Measurements from ENCODE around the gene GTF2A1L.

The GTF2A1L gene

DNA sequence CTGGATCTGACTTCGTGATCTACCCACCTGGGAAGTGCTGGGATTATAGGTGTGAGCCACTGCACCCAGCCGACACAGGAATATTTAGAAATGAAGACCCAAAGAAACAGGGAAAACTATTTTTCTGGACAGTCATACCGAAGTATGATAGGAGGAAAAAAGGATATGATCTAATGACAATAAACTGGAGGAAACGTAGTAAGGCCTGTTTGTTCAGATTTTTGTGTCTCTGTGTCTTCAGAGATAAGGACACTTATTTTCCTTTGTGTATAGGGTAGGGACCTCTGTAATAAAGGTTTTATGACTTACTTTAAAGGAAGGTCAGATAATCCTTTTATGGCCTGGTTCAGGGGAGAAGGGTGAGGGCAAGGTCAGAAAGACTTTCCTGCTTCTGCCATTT, 55.9 kb downstream of the GTF2A1L start:
- Histone ChIP-seq H3K4me1 (ENCODE audit: insufficient read depth, low read length, severe bottlenecking) (no peaks in the 10 kb centered on the region), H3K4me3 (ENCODE audit: low read depth, low read length, poor library complexity, severe bottlenecking) (no peak overlapping the region)
- no peak for TF ChIP-seq EZH2 (IDR thresholded peaks at IDR 0.05; ENCODE audit: borderline replicate concordance, low read length)
- TF ChIP-seq, protein P1, sequence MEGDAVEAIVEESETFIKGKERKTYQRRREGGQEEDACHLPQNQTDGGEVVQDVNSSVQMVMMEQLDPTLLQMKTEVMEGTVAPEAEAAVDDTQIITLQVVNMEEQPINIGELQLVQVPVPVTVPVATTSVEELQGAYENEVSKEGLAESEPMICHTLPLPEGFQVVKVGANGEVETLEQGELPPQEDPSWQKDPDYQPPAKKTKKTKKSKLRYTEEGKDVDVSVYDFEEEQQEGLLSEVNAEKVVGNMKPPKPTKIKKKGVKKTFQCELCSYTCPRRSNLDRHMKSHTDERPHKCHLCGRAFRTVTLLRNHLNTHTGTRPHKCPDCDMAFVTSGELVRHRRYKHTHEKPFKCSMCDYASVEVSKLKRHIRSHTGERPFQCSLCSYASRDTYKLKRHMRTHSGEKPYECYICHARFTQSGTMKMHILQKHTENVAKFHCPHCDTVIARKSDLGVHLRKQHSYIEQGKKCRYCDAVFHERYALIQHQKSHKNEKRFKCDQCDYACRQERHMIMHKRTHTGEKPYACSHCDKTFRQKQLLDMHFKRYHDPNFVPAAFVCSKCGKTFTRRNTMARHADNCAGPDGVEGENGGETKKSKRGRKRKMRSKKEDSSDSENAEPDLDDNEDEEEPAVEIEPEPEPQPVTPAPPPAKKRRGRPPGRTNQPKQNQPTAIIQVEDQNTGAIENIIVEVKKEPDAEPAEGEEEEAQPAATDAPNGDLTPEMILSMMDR (IDR thresholded peaks at IDR 0.05; ENCODE audit: low read length) = no peak

DNA sequence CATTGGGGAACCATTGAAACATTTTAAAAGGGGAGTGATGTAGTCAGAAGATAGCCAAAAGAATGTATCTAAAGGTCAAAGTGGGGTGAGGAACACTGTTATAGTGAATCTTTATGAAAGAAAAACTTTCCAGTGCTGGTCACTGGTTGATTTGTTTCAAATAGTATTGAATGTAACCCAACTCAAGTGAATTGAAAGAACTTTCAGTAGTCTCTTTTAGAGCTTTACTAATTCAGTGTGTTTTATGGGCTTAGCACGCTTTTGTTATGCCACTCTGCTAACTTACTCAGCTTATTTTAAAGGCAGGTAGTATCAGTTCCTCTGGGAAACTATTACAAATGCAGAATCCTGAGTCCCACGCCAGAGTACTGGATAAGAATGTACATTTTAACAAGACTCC, 57.3 kb downstream of the GTF2A1L start:
- Histone ChIP-seq H3K4me1 (ENCODE audit: insufficient read depth, low read length, severe bottlenecking) (no peaks in the 10 kb centered on the region), H3K9me3 (ENCODE audit: low read length) (no peaks in the 10 kb centered on the region; the same call in 1 of the 2 replicates), H3F3A (ENCODE audit: insufficient read depth, low read length) (no peaks in the 10 kb centered on the region), H3K36me3 (ENCODE audit: insufficient read depth, low read length) (no peaks in the 10 kb centered on the region), H3K4me2 (ENCODE audit: low read length) (no peak overlapping the region), H3K9me2 (ENCODE audit: low read depth, low read length) (no peaks in the 10 kb centered on the region), H2AFZ (ENCODE audit: low read length) (no peak overlapping the region), H4K20me1 (ENCODE audit: insufficient read depth, low read length) (no peaks in the 10 kb centered on the region), H3K27me3 (ENCODE audit: insufficient read depth, low read length) (no peaks in the 10 kb centered on the region), H3K9ac (ENCODE audit: low read length) (no peak overlapping the region), H3K4me3 (ENCODE audit: low read depth, low read length, poor library complexity, severe bottlenecking) (no peak overlapping the region), H3K27ac (ENCODE audit: low read depth, low read length, poor library complexity, severe bottlenecking) (no peak overlapping the region), H3K79me2 (ENCODE audit: insufficient read depth, low read length) (no peaks in the 10 kb centered on the region)
- TF ChIP-seq, protein P1 (IDR thresholded peaks at IDR 0.05; ENCODE audit: low read length) = no peak

More for the DNA sequence above, 55.9 kb downstream of the GTF2A1L start:
- Histone ChIP-seq H3K36me3 (ENCODE audit: insufficient read depth, low read length) (no peaks in the 10 kb centered on the region), H3F3A (ENCODE audit: insufficient read depth, low read length) (no peaks in the 10 kb centered on the region), H3K4me2 (ENCODE audit: low read length) (no peak overlapping the region), H3K79me2 (ENCODE audit: insufficient read depth, low read length) (no peaks in the 10 kb centered on the region), H3K9ac (ENCODE audit: low read length) (no peak overlapping the region), H3K9me2 (ENCODE audit: low read depth, low read length) (no peaks in the 10 kb centered on the region), H3K27me3 (ENCODE audit: insufficient read depth, low read length) (no peaks in the 10 kb centered on the region), H2AFZ (ENCODE audit: low read length) (no peak overlapping the region), H4K20me1 (ENCODE audit: insufficient read depth, low read length) (no peaks in the 10 kb centered on the region), H3K9me3 (ENCODE audit: low read length) (no peaks in the 10 kb centered on the region; the same call in 1 of the 2 replicates), H3K27ac (ENCODE audit: low read depth, low read length, poor library complexity, severe bottlenecking) (no peak overlapping the region)

- Histone ChIP-seq H4K20me1 (ENCODE audit: insufficient read depth, low read length) (no peaks in the 10 kb centered on the region), H3K9ac (ENCODE audit: low read length) (no peak overlapping the region), H3K27me3 (ENCODE audit: insufficient read depth, low read length) (no peaks in the 10 kb centered on the region), H3K36me3 (ENCODE audit: insufficient read depth, low read length) (no peaks in the 10 kb centered on the region), H3K4me1 (ENCODE audit: insufficient read depth, low read length, severe bottlenecking) (no peaks in the 10 kb centered on the region), H3F3A (ENCODE audit: insufficient read depth, low read length) (no peaks in the 10 kb centered on the region), H3K9me3 (ENCODE audit: low read length) (no peaks in the 10 kb centered on the region; the same call in 1 of the 2 replicates), H2AFZ (ENCODE audit: low read length) (no peak overlapping the region), H3K4me3 (ENCODE audit: low read depth, low read length, poor library complexity, severe bottlenecking) (no peak overlapping the region), H3K79me2 (ENCODE audit: insufficient read depth, low read length) (no peaks in the 10 kb centered on the region), H3K9me2 (ENCODE audit: low read depth, low read length) (no peaks in the 10 kb centered on the region), H3K4me2 (ENCODE audit: low read length) (no peak overlapping the region), H3K27ac (ENCODE audit: low read depth, low read length, poor library complexity, severe bottlenecking) (no peak overlapping the region)
- no peak for TF ChIP-seq EZH2 (IDR thresholded peaks at IDR 0.05; ENCODE audit: borderline replicate concordance, low read length)
- TF ChIP-seq, protein P1 (IDR thresholded peaks at IDR 0.05; ENCODE audit: low read length) = no peak
Observed at GRCh38 chr2:48677450-48677849, 59.8 kb downstream of the GTF2A1L start.
